ENCODE data around the gene DOLPP1. TPM values are rescaled to one million over a fixed set of nuclear protein-coding genes. Genes with fewer than 3 reads are reported as not detected.

DOLPP1 gene
- total RNA-seq, 1 donor = 10.5 TPM

GRCh38 chr9:129074106-129074505, 6.8 kb upstream of the DOLPP1 start:
- no peaks in the 10 kb centered on the region for H3K9me3 ChIP-seq (ENCODE audit: low read depth, low read length)
- H3K4me1 ChIP-seq (ENCODE audit: insufficient read depth, low read length) = no peaks in the 10 kb centered on the region
- H4K20me1 ChIP-seq (ENCODE audit: insufficient read depth, low read length) = no peaks in the 10 kb centered on the region
- no peak for TF ChIP-seq CTCF (IDR thresholded peaks at IDR 0.05; ENCODE audit: extremely low read depth, low read depth, low read length)
- H3K4me2 ChIP-seq (ENCODE audit: insufficient read depth, low read length) = no peak overlapping the region
- no peaks in the 10 kb centered on the region for H3K27me3 ChIP-seq (ENCODE audit: insufficient read depth, low read length)
- H3K4me3 ChIP-seq (ENCODE audit: insufficient read depth, low read length) = no peak overlapping the region
- no peak overlapping the region for H3K27ac ChIP-seq (ENCODE audit: low read depth, low read length)
- H3K79me2 ChIP-seq (ENCODE audit: insufficient read depth, low read length) = no peaks in the 10 kb centered on the region
- no peaks in the 10 kb centered on the region for H3K36me3 ChIP-seq (ENCODE audit: insufficient read depth, low read length)
- no peak overlapping the region for H2AFZ ChIP-seq (ENCODE audit: low read length)
- DNase-seq (ENCODE audit: insufficient read length, low spot score, missing footprints) = no peak

GRCh38 chr9:129075996-129076639, 4.8 kb upstream of the DOLPP1 start:
- H3K36me3 ChIP-seq (ENCODE audit: insufficient read depth, low read length) = no peaks in the 10 kb centered on the region
- H4K20me1 ChIP-seq (ENCODE audit: insufficient read depth, low read length) = no peaks in the 10 kb centered on the region
- H3K4me3 ChIP-seq (ENCODE audit: insufficient read depth, low read length) = no peak overlapping the region
- no peaks in the 10 kb centered on the region for H3K27me3 ChIP-seq (ENCODE audit: insufficient read depth, low read length)
- peaks cover 6% of the 10 kb centered on the region for H3K4me1 ChIP-seq (ENCODE audit: insufficient read depth, low read length)
- no peak overlapping the region for H3K27ac ChIP-seq (ENCODE audit: low read depth, low read length)
- no peaks in the 10 kb centered on the region for H3K9me3 ChIP-seq (ENCODE audit: low read depth, low read length)
- H2AFZ ChIP-seq (ENCODE audit: low read length) = no peak overlapping the region
- no peak for TF ChIP-seq CTCF (IDR thresholded peaks at IDR 0.05; ENCODE audit: extremely low read depth, low read depth, low read length)
- no peaks in the 10 kb centered on the region for H3K79me2 ChIP-seq (ENCODE audit: insufficient read depth, low read length)
- DNase-seq (ENCODE audit: insufficient read length, low spot score, missing footprints) = peak; percentile 26
- H3K4me2 ChIP-seq (ENCODE audit: insufficient read depth, low read length) = no peak overlapping the region

GRCh38 chr9:129076640-129077037, 4.3 kb upstream of the DOLPP1 start:
- no peak overlapping the region for H3K4me3 ChIP-seq (ENCODE audit: insufficient read depth, low read length)
- H4K20me1 ChIP-seq (ENCODE audit: insufficient read depth, low read length) = peaks cover 2% of the 10 kb centered on the region
- H3K4me2 ChIP-seq (ENCODE audit: insufficient read depth, low read length) = no peak overlapping the region
- peak; percentile 25 for DNase-seq (ENCODE audit: insufficient read length, low spot score, missing footprints)
- H3K79me2 ChIP-seq (ENCODE audit: insufficient read depth, low read length) = peaks cover 3% of the 10 kb centered on the region
- H3K27ac ChIP-seq (ENCODE audit: low read depth, low read length) = no peak overlapping the region
- H2AFZ ChIP-seq (ENCODE audit: low read length) = no peak overlapping the region
- peaks cover 10% of the 10 kb centered on the region for H3K4me1 ChIP-seq (ENCODE audit: insufficient read depth, low read length)
- H3K9me3 ChIP-seq (ENCODE audit: low read depth, low read length) = no peaks in the 10 kb centered on the region
- no peaks in the 10 kb centered on the region for H3K27me3 ChIP-seq (ENCODE audit: insufficient read depth, low read length)
- no peak for TF ChIP-seq CTCF (IDR thresholded peaks at IDR 0.05; ENCODE audit: extremely low read depth, low read depth, low read length)
- no peaks in the 10 kb centered on the region for H3K36me3 ChIP-seq (ENCODE audit: insufficient read depth, low read length)

- Histone ChIP-seq H4K20me1 (ENCODE audit: insufficient read depth, low read length) (peaks cover 3% of the 10 kb centered on the region), H3K4me1 (ENCODE audit: insufficient read depth, low read length) (peaks cover 14% of the 10 kb centered on the region), H3K36me3 (ENCODE audit: insufficient read depth, low read length) (no peaks in the 10 kb centered on the region), H3K27ac (ENCODE audit: low read depth, low read length) (no peak overlapping the region), H3K9me3 (ENCODE audit: low read depth, low read length) (no peaks in the 10 kb centered on the region), H3K79me2 (ENCODE audit: insufficient read depth, low read length) (peaks cover 9% of the 10 kb centered on the region), H2AFZ (ENCODE audit: low read length) (no peak overlapping the region), H3K27me3 (ENCODE audit: insufficient read depth, low read length) (no peaks in the 10 kb centered on the region), H3K4me2 (ENCODE audit: insufficient read depth, low read length) (no peak overlapping the region), H3K4me3 (ENCODE audit: insufficient read depth, low read length) (no peak overlapping the region)
- DNase-seq (ENCODE audit: insufficient read length, low spot score, missing footprints) = peak; percentile 29
- TF ChIP-seq CTCF (IDR thresholded peaks at IDR 0.05; ENCODE audit: extremely low read depth, low read depth, low read length) = no peak
Observed at GRCh38 chr9:129077236-129077635, 3.7 kb upstream of the DOLPP1 start.

All from osteoblast (primary cell).